ENCODE measurements around the gene FAM114A1.

Gene FAM114A1

GRCh38 chr4:38857354-38858096 lies 10.1 kb upstream of the FAM114A1 start:
- Histone ChIP-seq H3K4me1 (ENCODE audit: control extremely low read depth in 1 of 4, control insufficient read depth in 4 of 4, insufficient read depth in 4 of 4, low read length in 3 of 4) (peaks cover 9 to 34% (median 25%) of the 10 kb centered on the region in 4 experiments), H3K27ac (ENCODE audit: insufficient read depth in 1 of 2, low read depth in 1 of 2, low read length in 2 of 2, poor library complexity in 1 of 2, severe bottlenecking in 2 of 2) (peak overlapping the region; percentile 4 to 86), H3K9me3 (ENCODE audit: control extremely low read depth in 1 of 5, control insufficient read depth in 4 of 5, insufficient read depth in 2 of 5, low read depth in 1 of 5, low read length in 4 of 5) (no peaks in the 10 kb centered on the region), H3K36me3 (ENCODE audit: control insufficient read depth in 4 of 4, insufficient read depth in 4 of 4, low read length in 3 of 4) (no peaks in the 10 kb centered on the region), H3K4me3 (ENCODE audit: control insufficient read depth in 1 of 7, extremely low read depth in 1 of 7, insufficient read depth in 4 of 7, low read depth in 2 of 7, low read length in 6 of 7) (peak overlapping the region in 3 of 7 experiments; percentile 1 to 27 (median 25)), H3K27me3 (replicated peaks in 2 of 5; ENCODE audit: control insufficient read depth in 4 of 5, insufficient read depth in 5 of 5, low read length in 4 of 5) (no peaks in the 10 kb centered on the region)
- WGBS (ENCODE audit: insufficient coverage): 30% methylated on average over 2 of the region's 3 CpGs
- peak; percentile 74 to 92 (median 88) for DNase-seq
- POLR2A ChIA-PET: no interaction called here
- CTCF ChIA-PET: interaction anchor here (1.8 to 4.4 kb wide), 5 partner anchors 11 to 100 kb away, joined by 5 to 54 read pairs (median 15); partner anchors contain the start of gene TLR10

GRCh38 chr4:38858097-38858420 lies 9.5 kb upstream of the FAM114A1 start:
- DNase-seq: no peak
- no peaks in the 10 kb centered on the region for H3K36me3 ChIP-seq (ENCODE audit: control insufficient read depth in 4 of 4, insufficient read depth in 4 of 4, low read length in 3 of 4)
- ChIA-PET POLR2A (no interaction called here), CTCF (interaction anchor here (4.3 kb wide), 1 partner anchor 98 kb away, joined by 54 read pairs; no protein-coding TSS in a partner anchor)
- peaks cover 9 to 34% (median 25%) of the 10 kb centered on the region in 4 experiments for H3K4me1 ChIP-seq (ENCODE audit: control extremely low read depth in 1 of 4, control insufficient read depth in 4 of 4, insufficient read depth in 4 of 4, low read length in 3 of 4)
- peak overlapping the region in 1 of 7 experiments; percentile 1 for H3K4me3 ChIP-seq (ENCODE audit: control insufficient read depth in 1 of 7, extremely low read depth in 1 of 7, insufficient read depth in 4 of 7, low read depth in 2 of 7, low read length in 6 of 7)
- WGBS (ENCODE audit: insufficient coverage): 70% methylated on average over 2 of the region's 3 CpGs
- no peaks in the 10 kb centered on the region for H3K27me3 ChIP-seq (replicated peaks in 2 of 5; ENCODE audit: control insufficient read depth in 4 of 5, insufficient read depth in 5 of 5, low read length in 4 of 5)
- peak overlapping the region; percentile 4 to 86 for H3K27ac ChIP-seq (ENCODE audit: insufficient read depth in 1 of 2, low read depth in 1 of 2, low read length in 2 of 2, poor library complexity in 1 of 2, severe bottlenecking in 2 of 2)
- H3K9me3 ChIP-seq (ENCODE audit: control extremely low read depth in 1 of 5, control insufficient read depth in 4 of 5, insufficient read depth in 2 of 5, low read depth in 1 of 5, low read length in 4 of 5): no peaks in the 10 kb centered on the region

DNA sequence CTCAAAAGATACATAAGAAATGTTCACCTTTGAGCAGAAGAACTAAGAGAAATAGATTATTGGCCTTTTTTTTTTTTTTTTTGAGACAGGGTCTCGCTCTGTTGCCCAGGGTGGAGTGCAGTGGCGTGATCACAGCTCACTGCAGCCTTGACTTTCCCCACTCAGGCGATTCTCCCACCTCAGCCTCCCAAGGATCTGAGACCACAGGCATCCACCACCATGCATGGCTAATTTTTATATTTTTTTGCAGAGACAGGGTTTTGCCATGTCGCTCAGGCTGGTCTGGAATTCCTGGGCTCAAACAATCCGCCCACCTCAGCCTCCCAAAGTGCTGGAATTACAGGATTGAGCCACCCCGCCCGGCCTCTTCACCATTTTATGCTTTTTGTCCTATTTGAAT lies 8.1 kb upstream of the FAM114A1 start:
- H3K36me3 ChIP-seq (ENCODE audit: control insufficient read depth in 4 of 4, insufficient read depth in 4 of 4, low read length in 3 of 4): no peaks in the 10 kb centered on the region
- ChIA-PET CTCF (interaction anchor here (1.0 to 4.3 kb wide), 5 partner anchors 14 to 104 kb away, joined by 3 to 54 read pairs (median 4); no protein-coding TSS in a partner anchor), POLR2A (no interaction called here)
- 100% methylated on average over 3 of the region's 7 CpGs for WGBS (ENCODE audit: insufficient coverage)
- H3K9me3 ChIP-seq (ENCODE audit: control extremely low read depth in 1 of 5, control insufficient read depth in 4 of 5, insufficient read depth in 2 of 5, low read depth in 1 of 5, low read length in 4 of 5): no peaks in the 10 kb centered on the region
- no peak for DNase-seq
- peaks cover 9 to 37% (median 20%) of the 10 kb centered on the region in 4 experiments for H3K4me1 ChIP-seq (ENCODE audit: control extremely low read depth in 1 of 4, control insufficient read depth in 4 of 4, insufficient read depth in 4 of 4, low read length in 3 of 4)
- H3K4me3 ChIP-seq (ENCODE audit: control insufficient read depth in 1 of 7, extremely low read depth in 1 of 7, insufficient read depth in 4 of 7, low read depth in 2 of 7, low read length in 6 of 7): no peak overlapping the region
- H3K27me3 ChIP-seq (replicated peaks in 2 of 5; ENCODE audit: control insufficient read depth in 4 of 5, insufficient read depth in 5 of 5, low read length in 4 of 5): no peaks in the 10 kb centered on the region
- H3K27ac ChIP-seq (ENCODE audit: insufficient read depth in 1 of 2, low read depth in 1 of 2, low read length in 2 of 2, poor library complexity in 1 of 2, severe bottlenecking in 2 of 2): no peak overlapping the region

GRCh38 chr4:38860788-38861424 lies 6.7 kb upstream of the FAM114A1 start:
- 36% methylated on average over 5 of the region's 5 CpGs for WGBS (ENCODE audit: insufficient coverage)
- no peak overlapping the region for H3K27ac ChIP-seq (ENCODE audit: insufficient read depth in 1 of 2, low read depth in 1 of 2, low read length in 2 of 2, poor library complexity in 1 of 2, severe bottlenecking in 2 of 2)
- no peaks in the 10 kb centered on the region for H3K27me3 ChIP-seq (replicated peaks in 2 of 5; ENCODE audit: control insufficient read depth in 4 of 5, insufficient read depth in 5 of 5, low read length in 4 of 5)
- peak; percentile 68 to 78 (median 78) for DNase-seq
- no peaks in the 10 kb centered on the region for H3K36me3 ChIP-seq (ENCODE audit: control insufficient read depth in 4 of 4, insufficient read depth in 4 of 4, low read length in 3 of 4)
- ChIA-PET POLR2A (interaction anchor here (0.6 kb wide), 1 partner anchor 12 kb away, joined by 3 read pairs; no protein-coding TSS in a partner anchor), CTCF (interaction anchor here (0.6 to 4.3 kb wide), 29 partner anchors 9 to 484 kb away, joined by 3 to 54 read pairs (median 4); partner anchors contain the start of gene TLR10)
- no peak overlapping the region for H3K4me3 ChIP-seq (ENCODE audit: control insufficient read depth in 1 of 7, extremely low read depth in 1 of 7, insufficient read depth in 4 of 7, low read depth in 2 of 7, low read length in 6 of 7)
- H3K9me3 ChIP-seq (ENCODE audit: control extremely low read depth in 1 of 5, control insufficient read depth in 4 of 5, insufficient read depth in 2 of 5, low read depth in 1 of 5, low read length in 4 of 5): no peaks in the 10 kb centered on the region
- H3K4me1 ChIP-seq (ENCODE audit: control extremely low read depth in 1 of 4, control insufficient read depth in 4 of 4, insufficient read depth in 4 of 4, low read length in 3 of 4): peaks cover 9 to 31% (median 15%) of the 10 kb centered on the region in 4 experiments

GRCh38 chr4:38861791-38862190 lies 5.8 kb upstream of the FAM114A1 start:
- no peaks in the 10 kb centered on the region for H3K9me3 ChIP-seq (ENCODE audit: control extremely low read depth in 1 of 5, control insufficient read depth in 4 of 5, insufficient read depth in 2 of 5, low read depth in 1 of 5, low read length in 4 of 5)
- no peak overlapping the region for H3K4me3 ChIP-seq (ENCODE audit: control insufficient read depth in 1 of 7, extremely low read depth in 1 of 7, insufficient read depth in 4 of 7, low read depth in 2 of 7, low read length in 6 of 7)
- no peaks in the 10 kb centered on the region for H3K36me3 ChIP-seq (ENCODE audit: control insufficient read depth in 4 of 4, insufficient read depth in 4 of 4, low read length in 3 of 4)
- POLR2A ChIA-PET: interaction anchor here (0.7 kb wide), 1 partner anchor 9 kb away, joined by 3 read pairs; no protein-coding TSS in a partner anchor
- 100% methylated on average over 4 of the region's 4 CpGs for WGBS (ENCODE audit: insufficient coverage)
- H3K27me3 ChIP-seq (replicated peaks in 2 of 5; ENCODE audit: control insufficient read depth in 4 of 5, insufficient read depth in 5 of 5, low read length in 4 of 5): no peaks in the 10 kb centered on the region
- DNase-seq: no peak
- peaks cover 6 to 26% (median 16%) of the 10 kb centered on the region in 4 experiments for H3K4me1 ChIP-seq (ENCODE audit: control extremely low read depth in 1 of 4, control insufficient read depth in 4 of 4, insufficient read depth in 4 of 4, low read length in 3 of 4)
- CTCF ChIA-PET: interaction anchor here (0.6 to 4.3 kb wide), 9 partner anchors 8 to 483 kb away, joined by 3 to 54 read pairs (median 5); no protein-coding TSS in a partner anchor
- H3K27ac ChIP-seq (ENCODE audit: insufficient read depth in 1 of 2, low read depth in 1 of 2, low read length in 2 of 2, poor library complexity in 1 of 2, severe bottlenecking in 2 of 2): no peak overlapping the region

GRCh38 chr4:38865445-38865844 lies 2.2 kb upstream of the FAM114A1 start:
- Histone ChIP-seq H3K4me3 (ENCODE audit: control insufficient read depth in 1 of 7, extremely low read depth in 1 of 7, insufficient read depth in 4 of 7, low read depth in 2 of 7, low read length in 6 of 7) (no peak overlapping the region), H3K4me1 (ENCODE audit: control extremely low read depth in 1 of 4, control insufficient read depth in 4 of 4, insufficient read depth in 4 of 4, low read length in 3 of 4) (peaks cover 4 to 15% (median 11%) of the 10 kb centered on the region in 4 experiments), H3K27ac (ENCODE audit: insufficient read depth in 1 of 2, low read depth in 1 of 2, low read length in 2 of 2, poor library complexity in 1 of 2, severe bottlenecking in 2 of 2) (no peak overlapping the region), H3K9me3 (ENCODE audit: control extremely low read depth in 1 of 5, control insufficient read depth in 4 of 5, insufficient read depth in 2 of 5, low read depth in 1 of 5, low read length in 4 of 5) (no peaks in the 10 kb centered on the region), H3K27me3 (replicated peaks in 2 of 5; ENCODE audit: control insufficient read depth in 4 of 5, insufficient read depth in 5 of 5, low read length in 4 of 5) (no peaks in the 10 kb centered on the region), H3K36me3 (ENCODE audit: control insufficient read depth in 4 of 4, insufficient read depth in 4 of 4, low read length in 3 of 4) (no peaks in the 10 kb centered on the region)
- WGBS (ENCODE audit: insufficient coverage): 100% methylated on average over 2 of the region's 6 CpGs
- CTCF ChIA-PET: interaction anchor here (1.1 to 1.6 kb wide), 3 partner anchors 11 to 94 kb away, joined by 3 to 7 read pairs (median 4); partner anchors contain the start of gene TLR10
- no peak for DNase-seq
- POLR2A ChIA-PET: interaction anchor here (0.7 to 0.9 kb wide), 2 partner anchors 304 to 662 kb away, joined by 3 read pairs; partner anchors contain the start of gene UGDH

Measured in common myeloid progenitor, CD34-positive (primary cell).